ENCODE results near the gene IGSF3. TPM values are rescaled to one million over a fixed set of nuclear protein-coding genes. Genes with fewer than 3 reads are reported as not detected.

Gene IGSF3
- total RNA-seq, 4 donors from 2014 or later, result 1.2 to 3.9 (median 3.2) TPM

GRCh38 chr1:116587501-116588227 lies 79.9 kb downstream of the IGSF3 start:
- Histone ChIP-seq H3K27me3 (no peaks in the 10 kb centered on the region), H3K36me3 (no peaks in the 10 kb centered on the region), H3K4me1 (no peaks in the 10 kb centered on the region), H3K27ac (no peak overlapping the region), H3K4me3 (no peak overlapping the region), H3K9me3 (no peaks in the 10 kb centered on the region)
- TF ChIP-seq POLR2A (IDR thresholded peaks at IDR 0.05), result no peak
- TF ChIP-seq CTCF (IDR thresholded peaks at IDR 0.05), result no peak
- no peak for TF ChIP-seq EP300 (IDR thresholded peaks at IDR 0.05)
- no peak for DNase-seq (ENCODE audit: low spot score in 2 of 2)
- 79 to 86% methylated on average over 5 of the region's 5 CpGs for WGBS, 2 donors

- Histone ChIP-seq H3K4me3 (no peak overlapping the region), H3K9me3 (no peaks in the 10 kb centered on the region), H3K36me3 (no peaks in the 10 kb centered on the region), H3K27me3 (no peaks in the 10 kb centered on the region), H3K27ac (no peak overlapping the region), H3K4me1 (no peaks in the 10 kb centered on the region)
- 72 to 74% methylated on average over 3 of the region's 3 CpGs for WGBS, 2 donors
- no peak for TF ChIP-seq CTCF (IDR thresholded peaks at IDR 0.05)
- TF ChIP-seq EP300 (IDR thresholded peaks at IDR 0.05), result no peak
- no peak for TF ChIP-seq POLR2A (IDR thresholded peaks at IDR 0.05)
- DNase-seq (ENCODE audit: low spot score in 2 of 2), result no peak
These were observed 80.8 kb downstream of the IGSF3 start for GRCh38 chr1:116586741-116587143.

GRCh38 chr1:116585886-116586285 lies 81.6 kb downstream of the IGSF3 start:
- DNase-seq (ENCODE audit: low spot score in 2 of 2), result no peak
- 38 to 76% methylated on average over 1 of the region's 1 CpG for WGBS, 2 donors
- no peak overlapping the region for H3K4me3 ChIP-seq
- no peaks in the 10 kb centered on the region for H3K36me3 ChIP-seq
- no peaks in the 10 kb centered on the region for H3K9me3 ChIP-seq
- no peaks in the 10 kb centered on the region for H3K4me1 ChIP-seq
- TF ChIP-seq EP300 (IDR thresholded peaks at IDR 0.05) (no peak), POLR2A (IDR thresholded peaks at IDR 0.05) (no peak), CTCF (IDR thresholded peaks at IDR 0.05) (no peak)
- H3K27me3 ChIP-seq, result no peaks in the 10 kb centered on the region
- H3K27ac ChIP-seq, result no peak overlapping the region

- 93 to 97% methylated on average over 3 of the region's 3 CpGs for WGBS, 2 donors
These were observed 86.1 kb downstream of the IGSF3 start for GRCh38 chr1:116581323-116581885.

More at GRCh38 chr1:116581323-116581885, 86.1 kb downstream of the IGSF3 start:
- no peak for TF ChIP-seq EP300 (IDR thresholded peaks at IDR 0.05)
- no peak for TF ChIP-seq POLR2A (IDR thresholded peaks at IDR 0.05)
- TF ChIP-seq CTCF (IDR thresholded peaks at IDR 0.05), result no peak
- Histone ChIP-seq H3K27ac (no peak overlapping the region), H3K4me1 (no peaks in the 10 kb centered on the region), H3K9me3 (no peaks in the 10 kb centered on the region), H3K36me3 (no peaks in the 10 kb centered on the region), H3K27me3 (no peaks in the 10 kb centered on the region), H3K4me3 (no peak overlapping the region)
- DNase-seq (ENCODE audit: low spot score in 2 of 2), result no peak
